HG03565 (cell line): Measurements from ENCODE around the gene EPX.

Experiments used
- ATAC-seq: cut with Tn5 transposase; IDR thresholded peaks from one replicate; pipeline ENCODE4 v1.9.1; 2021; ENCODE audit warnings: mild to moderate bottlenecking, moderate library complexity; ENCODE audit not compliant: unreplicated experiment

Gene EPX

DNA sequence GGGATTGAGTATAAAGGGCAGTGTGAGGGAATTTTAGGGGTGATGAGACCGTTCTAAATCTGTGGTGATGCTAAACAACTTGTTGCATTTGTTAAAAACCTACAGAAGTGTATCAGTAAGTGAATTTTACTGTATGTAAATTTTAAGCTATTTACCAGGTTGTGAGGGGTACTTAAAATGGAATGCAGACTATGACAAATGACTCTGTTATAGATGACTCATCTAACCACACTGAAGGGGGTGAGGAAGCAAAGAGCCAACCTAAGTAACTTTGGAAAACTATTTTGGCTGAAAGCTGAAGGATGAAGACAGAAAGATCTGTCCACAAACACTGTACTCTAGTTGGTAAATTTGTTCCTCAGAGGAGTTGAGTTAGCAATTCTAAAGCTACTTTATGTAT, 31.8 kb downstream of the EPX start:
- no peak for ATAC-seq

- no peak for ATAC-seq
These were observed 35.2 kb downstream of the EPX start for GRCh38 chr17:58227733-58228132.

DNA sequence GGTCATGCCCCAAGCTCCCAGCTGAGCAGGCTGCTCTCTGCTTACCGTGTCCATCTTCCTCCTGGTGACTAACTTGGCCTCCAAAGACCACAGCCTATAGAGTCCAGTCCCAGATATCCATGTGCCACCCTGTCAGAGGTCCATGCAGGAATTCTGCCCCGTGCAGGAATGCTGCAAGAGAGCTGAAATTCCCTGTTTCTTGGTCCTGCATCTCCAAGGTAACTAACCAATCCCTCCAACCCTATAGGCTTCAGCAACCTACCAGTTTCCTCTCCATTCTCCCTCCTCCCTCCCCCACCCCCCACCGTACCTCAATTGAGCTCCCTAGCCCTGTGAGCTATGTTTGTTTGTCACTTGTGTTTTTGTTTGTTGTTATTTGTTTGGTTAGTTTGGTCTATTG, 36.2 kb downstream of the EPX start:
- no peak for ATAC-seq

DNA sequence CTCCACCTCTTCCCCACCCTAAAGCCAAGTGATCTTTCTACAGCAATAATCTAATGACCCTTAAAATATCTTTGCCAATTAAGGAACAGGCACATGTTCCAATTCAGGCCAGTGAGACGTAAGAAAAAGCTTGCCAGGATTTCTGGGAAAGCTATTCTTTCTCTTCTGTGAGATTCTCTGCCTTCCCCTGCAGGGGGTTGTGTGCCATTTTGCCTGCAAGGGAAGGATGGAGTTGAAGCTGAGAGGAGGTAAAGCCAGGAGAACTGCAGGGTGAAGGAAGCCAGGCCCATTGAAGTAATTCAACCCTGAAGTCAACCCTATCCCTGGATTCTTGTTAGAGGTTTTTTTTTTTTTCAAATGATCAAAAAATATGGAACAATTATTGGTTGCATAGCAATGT, 36.9 kb downstream of the EPX start:
- ATAC-seq, result no peak

DNA sequence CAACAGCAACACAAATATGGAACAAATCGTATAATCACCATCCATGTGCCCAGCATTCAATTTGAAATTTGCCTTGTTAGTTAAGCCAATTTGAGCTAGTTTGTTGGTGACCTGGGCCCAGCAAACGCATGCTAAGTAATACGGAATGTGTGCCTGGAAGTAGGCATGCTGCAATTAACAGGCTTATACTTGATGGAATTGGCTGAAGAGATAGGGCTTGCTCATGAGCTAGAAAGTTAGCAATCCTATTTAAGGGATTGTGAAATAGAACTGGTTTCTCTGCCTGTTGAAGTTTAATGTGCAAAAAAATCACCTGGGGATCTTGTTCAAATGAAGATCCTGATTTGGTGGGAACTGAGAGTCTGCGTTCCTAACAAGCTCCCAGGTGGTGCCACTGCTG, 37.4 kb downstream of the EPX start:
- no peak for ATAC-seq

- no peak for ATAC-seq
These were observed 39.1 kb downstream of the EPX start for GRCh38 chr17:58231641-58232040.

GRCh38 chr17:58232707-58233156, 40.2 kb downstream of the EPX start:
- peak; percentile 69 for ATAC-seq

DNA sequence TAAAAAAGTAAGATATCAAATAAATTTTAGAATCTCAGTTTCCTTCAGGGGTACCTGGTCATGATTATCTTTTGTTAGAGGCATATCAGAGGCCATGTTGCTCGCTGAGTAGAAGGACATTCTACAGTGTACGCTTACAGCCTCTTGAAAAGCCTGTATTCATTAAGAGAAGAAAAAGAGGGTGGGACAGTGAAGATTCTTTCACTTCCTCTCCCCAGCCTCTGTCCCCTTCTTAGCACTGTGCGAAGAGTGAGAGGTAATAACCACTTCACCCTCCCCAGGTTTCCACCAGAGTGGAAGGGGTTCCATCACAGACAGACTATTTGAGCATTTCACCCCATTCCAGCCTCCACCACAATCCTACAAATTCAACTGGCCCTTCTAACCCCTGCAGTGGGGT, 41.0 kb downstream of the EPX start:
- peak; percentile 41 for ATAC-seq

DNA sequence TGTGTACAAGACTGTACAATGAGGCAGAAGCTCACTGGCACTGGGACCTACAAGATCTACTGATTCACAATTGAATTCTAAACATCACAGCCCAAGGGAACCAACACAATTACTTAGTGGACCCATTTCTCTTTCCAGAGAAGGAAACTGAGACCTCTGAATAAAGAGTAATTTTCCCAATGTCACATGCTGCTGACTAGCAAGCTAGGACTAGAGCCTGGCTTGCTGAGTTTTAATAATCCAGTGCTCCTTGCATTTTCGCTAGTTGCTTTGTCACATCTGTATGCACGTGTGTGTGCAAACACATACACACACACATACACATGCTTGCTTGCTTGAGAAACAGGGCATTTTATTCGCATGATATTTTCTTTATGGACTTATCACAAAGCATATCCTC, 42.0 kb downstream of the EPX start:
- no peak for ATAC-seq

- no peak for ATAC-seq
These were observed 43.3 kb downstream of the EPX start for GRCh38 chr17:58235821-58236220.

GRCh38 chr17:58236394-58236793, 43.9 kb downstream of the EPX start:
- no peak for ATAC-seq

- ATAC-seq, result no peak
These were observed 45.7 kb downstream of the EPX start, which contains the start of gene LPO for GRCh38 chr17:58238147-58238634. Gene LPO, plus strand, starts transcription at chr17:58238584. Its CDS starts 4,396 bp downstream, at chr17:58242980.

DNA sequence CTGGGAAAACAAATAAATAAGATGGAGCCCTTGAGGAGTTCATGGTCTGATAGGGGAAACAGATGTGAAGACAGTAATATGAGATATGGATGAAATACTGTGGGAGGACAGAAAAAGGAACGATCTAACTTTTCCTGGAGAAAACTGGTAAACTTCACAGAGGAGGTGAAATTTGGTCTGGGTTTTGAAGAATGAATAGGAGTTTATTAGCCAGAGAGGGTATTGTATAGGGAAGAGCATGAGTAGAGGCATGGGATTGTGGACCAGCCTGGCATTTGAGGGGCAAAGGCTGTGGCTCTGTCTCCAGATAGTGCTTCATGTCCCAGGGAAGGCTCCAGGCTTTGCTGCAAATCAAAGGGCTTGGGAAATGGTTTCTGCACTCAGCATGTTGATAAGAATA, 47.5 kb downstream of the EPX start:
- ATAC-seq, result no peak

DNA sequence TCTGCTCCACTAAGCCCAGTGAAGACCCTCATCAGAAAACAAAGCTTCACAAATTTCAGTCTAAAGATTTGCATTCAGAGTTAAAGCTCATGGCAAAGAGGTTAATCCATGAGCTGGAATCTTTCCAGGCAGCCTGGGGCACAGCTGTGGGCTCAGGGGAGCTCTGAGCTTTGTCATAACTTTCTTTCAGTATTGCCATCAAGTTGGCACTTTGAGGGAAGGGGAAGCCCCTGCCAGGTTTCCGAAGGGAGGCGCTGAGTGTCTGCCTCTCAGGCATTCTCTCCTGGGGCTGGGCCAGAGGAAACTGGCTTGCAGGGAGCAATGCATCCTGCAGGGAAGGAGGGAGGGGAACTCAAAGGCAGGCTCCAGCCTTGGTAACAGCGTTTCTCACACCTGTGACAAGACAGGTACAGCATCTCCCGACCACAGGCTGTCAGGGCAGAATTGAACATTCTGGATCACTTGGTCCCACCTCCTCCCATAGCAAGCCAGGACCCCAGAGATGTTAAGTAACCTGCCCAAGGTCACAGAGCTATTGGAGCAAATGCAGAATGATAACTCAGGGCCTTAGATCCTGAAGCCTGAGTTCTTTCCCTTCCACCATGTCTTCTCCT, 49.8 kb downstream of the EPX start:
- ATAC-seq, result no peak

DNA sequence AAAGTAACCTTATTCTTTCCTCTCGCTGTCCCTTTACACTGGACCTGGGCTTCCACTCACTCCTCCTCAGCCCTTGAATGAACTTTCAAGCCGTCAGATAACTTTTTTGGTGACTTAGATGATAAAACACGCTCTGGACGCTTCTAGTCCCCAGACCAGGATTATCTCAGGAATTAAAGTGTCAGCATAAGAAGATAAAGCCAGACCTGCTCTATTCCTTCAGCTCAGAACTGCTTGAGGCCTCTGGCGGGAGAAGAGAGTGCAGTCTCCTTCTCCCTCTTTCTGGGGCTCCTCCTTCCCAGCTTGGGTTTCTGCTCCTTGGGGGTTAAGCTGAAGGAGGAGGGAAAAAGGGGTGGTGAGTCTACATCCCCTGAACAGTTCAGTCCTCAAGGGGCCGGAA, 52.4 kb downstream of the EPX start:
- no peak for ATAC-seq

DNA sequence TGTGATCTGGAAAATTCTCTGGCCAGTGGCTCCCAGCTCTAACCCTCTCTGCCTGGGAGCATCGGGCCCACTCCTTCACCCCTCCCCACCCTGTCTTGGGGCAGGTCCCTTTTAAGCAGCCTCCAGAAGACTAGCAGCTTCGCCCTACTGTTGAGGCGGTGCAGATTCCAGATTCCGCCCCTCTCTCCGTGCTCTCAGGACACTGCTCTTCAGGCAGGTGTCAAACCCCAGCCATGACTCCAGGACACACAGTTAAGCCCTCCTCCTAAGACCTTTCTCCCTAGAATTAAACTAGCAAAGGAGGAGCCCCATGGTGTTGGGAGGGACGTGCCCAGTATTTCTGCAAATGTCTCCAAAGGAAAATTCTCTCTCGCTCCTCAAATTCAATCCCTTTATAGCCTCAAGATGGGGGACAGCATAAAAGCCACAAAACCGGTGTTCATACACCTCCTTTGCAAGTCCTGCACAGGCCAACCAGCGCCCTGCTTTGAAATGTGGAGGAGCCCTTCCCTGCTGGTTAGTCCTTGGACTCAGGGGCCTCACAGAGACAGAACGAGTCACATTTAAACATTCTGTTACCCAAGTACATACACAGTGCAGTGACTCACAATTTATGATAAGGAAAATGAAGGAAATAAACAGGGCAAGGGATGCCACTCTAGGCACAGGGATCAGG, 53.0 kb downstream of the EPX start:
- ATAC-seq, result no peak

DNA sequence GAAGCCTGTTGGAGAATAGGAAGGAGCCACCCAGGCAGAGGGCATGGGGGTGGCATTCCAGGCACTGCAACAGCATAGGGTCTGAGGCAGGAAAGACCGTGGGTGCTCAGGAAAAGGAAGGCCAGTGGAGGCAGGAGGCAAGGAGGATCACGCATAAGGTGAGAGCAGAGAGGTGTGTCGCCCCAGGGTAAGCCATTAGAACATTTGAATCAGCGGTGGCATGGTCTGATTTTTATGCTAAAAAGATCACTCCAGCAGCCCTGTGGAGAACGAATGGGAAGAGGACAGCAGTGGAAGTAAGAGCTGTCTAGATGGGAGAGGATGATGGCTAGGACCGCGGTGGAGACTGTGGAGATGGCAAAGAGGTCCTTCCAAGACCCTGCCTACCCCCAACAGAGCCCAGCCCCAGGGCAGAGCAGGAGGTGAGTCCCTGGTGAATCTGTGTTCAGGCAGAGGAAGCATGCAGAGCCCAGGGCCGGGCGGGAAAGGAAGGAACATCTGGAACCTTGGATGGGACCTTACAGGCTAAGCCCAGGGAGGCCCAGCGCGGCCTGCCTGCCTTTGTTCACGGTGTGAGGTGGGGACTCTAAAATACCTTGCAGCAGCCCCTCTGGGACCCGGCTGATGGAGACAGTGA, 53.7 kb downstream of the EPX start:
- no peak for ATAC-seq

GRCh38 chr17:58246781-58247180, 54.3 kb downstream of the EPX start:
- no peak for ATAC-seq

GRCh38 chr17:58247511-58248363, 55.2 kb downstream of the EPX start:
- ATAC-seq, result no peak

GRCh38 chr17:58248955-58249269, 56.4 kb downstream of the EPX start:
- no peak for ATAC-seq
